A673 (cell line): ENCODE measurements around the gene FDX1.

Experiments
- CTCF ChIP-seq: fragments of 300-800, 200-600 bp; sonication (generic); conservative IDR thresholded peaks from 2 replicates; pipeline ENCODE4 v1.5.1; 2017; ENCODE audit warnings: low read depth, mild to moderate bottlenecking, antibody characterized with exemption, low read length, moderate library complexity, mixed read lengths
- EZH2 ChIP-seq: fragments of 200-600 bp; sonication (generic); IDR thresholded peaks from 2 replicates; pipeline ENCODE4 v1.6.1; 2017; ENCODE audit warnings: borderline replicate concordance, low read depth, mild to moderate bottlenecking, mixed read lengths, antibody characterized with exemption, low read length; ENCODE audit not compliant: poor library complexity, severe bottlenecking

GRCh38 chr11:110409174-110409573 is 20.6 kb upstream of the FDX1 start:
- TF ChIP-seq CTCF (no peak), EZH2 (no peak)
